Breast epithelium (tissue), 3 donors: ENCODE data around the gene GAB2.

Source experiments
- POLR2A ChIP-seq: fragments of 450-650 bp; IDR thresholded peaks from one replicate; pipeline ENCODE4 v1.6.1; 2016; ENCODE audit warnings: antibody characterized with exemption, mild to moderate bottlenecking, moderate library complexity
- POLR2AphosphoS5 ChIP-seq, 3 donors: sonication (generic); formaldehyde crosslinking; IDR thresholded peaks; one replicate each; pipeline ENCODE4 v1.6.1; 2017; ENCODE audit warnings: antibody characterized with exemption in 3 of 3
- TF ChIP-seq, protein P1 (sequence below), 3 donors: fragments of 450-650 bp; IDR thresholded peaks; one replicate each; pipeline ENCODE4 v1.5.1; 2016 to 2017; ENCODE audit warnings: antibody characterized with exemption in 3 of 3, mild to moderate bottlenecking in 3 of 3, moderate library complexity in 3 of 3

DNA sequence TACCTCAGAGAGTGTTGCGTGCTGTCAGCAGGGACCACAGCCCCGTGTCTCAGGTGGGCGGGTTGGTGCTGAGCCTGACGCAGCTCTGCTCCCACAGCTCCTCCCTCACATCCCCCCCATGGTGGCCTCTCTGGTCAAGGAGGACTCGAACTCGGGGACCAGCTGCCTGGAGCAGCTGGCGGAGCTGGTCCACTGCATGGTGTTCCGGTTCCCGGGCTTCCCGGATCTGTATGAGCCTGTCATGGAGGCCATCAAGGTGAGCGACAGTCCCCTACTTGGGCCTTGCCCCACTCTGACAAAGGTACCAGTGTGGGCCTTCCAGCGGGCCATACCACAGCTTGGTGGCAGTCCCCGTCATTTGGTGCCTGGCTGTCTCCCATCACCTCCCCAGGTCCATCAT lies 217.1 kb downstream of the GAB2 start:
- TF ChIP-seq, protein P1, sequence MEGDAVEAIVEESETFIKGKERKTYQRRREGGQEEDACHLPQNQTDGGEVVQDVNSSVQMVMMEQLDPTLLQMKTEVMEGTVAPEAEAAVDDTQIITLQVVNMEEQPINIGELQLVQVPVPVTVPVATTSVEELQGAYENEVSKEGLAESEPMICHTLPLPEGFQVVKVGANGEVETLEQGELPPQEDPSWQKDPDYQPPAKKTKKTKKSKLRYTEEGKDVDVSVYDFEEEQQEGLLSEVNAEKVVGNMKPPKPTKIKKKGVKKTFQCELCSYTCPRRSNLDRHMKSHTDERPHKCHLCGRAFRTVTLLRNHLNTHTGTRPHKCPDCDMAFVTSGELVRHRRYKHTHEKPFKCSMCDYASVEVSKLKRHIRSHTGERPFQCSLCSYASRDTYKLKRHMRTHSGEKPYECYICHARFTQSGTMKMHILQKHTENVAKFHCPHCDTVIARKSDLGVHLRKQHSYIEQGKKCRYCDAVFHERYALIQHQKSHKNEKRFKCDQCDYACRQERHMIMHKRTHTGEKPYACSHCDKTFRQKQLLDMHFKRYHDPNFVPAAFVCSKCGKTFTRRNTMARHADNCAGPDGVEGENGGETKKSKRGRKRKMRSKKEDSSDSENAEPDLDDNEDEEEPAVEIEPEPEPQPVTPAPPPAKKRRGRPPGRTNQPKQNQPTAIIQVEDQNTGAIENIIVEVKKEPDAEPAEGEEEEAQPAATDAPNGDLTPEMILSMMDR (IDR thresholded peaks at IDR 0.05): no peak
- no peak for TF ChIP-seq POLR2A
- TF ChIP-seq POLR2AphosphoS5 (IDR thresholded peaks at IDR 0.05): no peak
